Measurements from ENCODE around the gene MAP2K2.

The MAP2K2 gene

DNA sequence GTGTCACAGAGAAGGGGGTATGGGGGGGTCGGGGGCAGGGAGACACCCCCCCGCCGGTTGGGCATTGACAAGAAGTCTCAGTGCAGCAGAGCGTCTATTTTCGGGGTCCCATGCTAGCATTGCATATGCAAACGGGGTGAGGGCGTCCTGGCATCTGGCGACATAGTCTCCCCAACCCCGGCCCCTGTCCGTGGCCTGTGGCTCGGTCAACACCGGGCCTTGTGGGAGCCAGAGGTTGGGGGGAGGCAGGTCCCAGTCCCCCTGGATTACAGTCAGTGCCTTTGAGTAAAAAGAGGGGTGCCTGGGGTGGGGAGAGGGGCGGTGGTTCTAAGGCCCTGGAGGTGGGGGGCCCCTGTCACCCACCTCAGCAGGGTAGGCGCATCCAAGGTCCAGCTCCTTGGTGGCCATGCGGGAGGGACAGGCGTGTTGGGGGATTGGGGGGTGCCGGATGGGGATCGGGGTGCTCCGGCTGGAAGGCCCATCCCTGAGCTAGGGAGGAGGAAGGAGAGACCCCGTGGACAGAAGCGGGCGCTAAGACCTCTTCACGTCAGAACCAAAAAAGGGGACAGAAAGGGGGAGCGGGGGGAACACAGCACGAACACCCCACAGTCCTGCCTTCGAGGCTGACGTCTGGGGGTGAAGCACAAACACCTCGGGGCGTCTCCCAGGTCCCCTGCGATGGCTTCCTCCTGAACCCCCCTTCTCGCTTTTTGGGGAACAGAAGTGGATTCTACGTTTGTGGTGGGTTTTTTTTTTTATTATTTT lies 78.1 kb downstream of the MAP2K2 start:
- DNase-seq (ENCODE audit: low read depth in 4 of 4, low spot score in 1 of 4) = no peak

DNA sequence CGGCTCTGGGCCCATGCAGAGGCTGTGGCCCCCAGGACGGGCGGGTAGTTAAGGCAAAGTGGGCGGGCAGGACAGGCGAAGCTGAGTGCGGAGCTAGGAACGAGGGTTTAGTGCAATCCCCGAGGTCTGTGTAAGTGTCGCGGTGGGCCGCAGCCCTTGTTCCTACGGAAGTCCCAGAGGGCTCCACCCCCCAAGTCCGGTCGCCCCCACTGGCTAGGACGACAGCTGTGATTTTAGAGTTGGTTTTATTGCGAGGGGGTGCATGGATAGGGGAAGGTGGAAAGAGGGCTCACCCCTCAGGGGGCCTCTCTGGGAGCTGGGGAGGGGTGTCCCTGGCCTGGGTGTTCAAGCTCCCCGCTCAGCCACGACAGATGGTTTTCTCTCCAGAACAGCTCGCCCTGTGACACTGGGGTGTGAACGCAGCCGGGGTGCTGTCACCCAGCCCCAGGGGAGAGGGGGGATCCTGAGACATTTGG lies 78.9 kb downstream of the MAP2K2 start:
- no peak for DNase-seq (ENCODE audit: low read depth in 4 of 4, low spot score in 1 of 4)

DNA sequence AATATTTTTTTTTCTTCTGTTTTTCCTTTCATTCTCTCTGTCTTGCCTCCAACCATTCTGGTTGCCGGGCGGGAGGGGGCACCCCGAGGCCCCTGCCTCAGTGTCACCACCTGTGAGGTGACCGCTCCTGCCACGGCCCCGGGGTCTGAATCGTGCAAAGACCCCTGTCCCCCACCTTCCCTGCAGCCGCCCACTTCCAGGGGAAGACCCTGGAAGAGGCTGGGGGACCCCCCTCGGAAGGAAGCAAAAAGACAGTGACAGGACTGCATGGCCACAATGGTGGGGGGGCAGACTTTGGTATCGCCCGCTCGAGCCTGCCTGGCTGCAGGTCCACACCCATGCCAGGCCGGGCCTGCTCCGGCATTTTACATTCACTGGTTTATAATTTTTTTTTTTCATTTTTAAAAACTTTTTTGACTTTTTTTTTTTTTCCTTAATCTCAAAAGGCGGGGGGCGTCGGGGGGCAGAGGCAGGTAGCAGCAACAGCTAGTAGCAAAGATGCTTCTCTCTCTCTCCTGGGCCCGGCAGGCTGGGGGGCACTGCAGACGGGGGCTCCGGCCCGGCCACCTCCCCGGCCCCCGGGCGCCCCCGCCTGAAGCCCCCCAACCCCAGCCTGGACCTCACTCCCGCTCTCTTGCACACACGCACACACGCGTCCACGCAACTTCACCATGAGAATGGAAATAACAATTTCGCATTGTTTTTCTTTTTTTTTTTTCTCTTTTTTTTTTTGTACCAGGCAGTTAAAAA lies 79.8 kb downstream of the MAP2K2 start:
- no peak for DNase-seq (ENCODE audit: low read depth in 4 of 4, low spot score in 1 of 4)

GRCh38 chr19:4043401-4043800 lies 80.5 kb downstream of the MAP2K2 start:
- no peak for DNase-seq (ENCODE audit: low read depth in 4 of 4, low spot score in 1 of 4)

DNA sequence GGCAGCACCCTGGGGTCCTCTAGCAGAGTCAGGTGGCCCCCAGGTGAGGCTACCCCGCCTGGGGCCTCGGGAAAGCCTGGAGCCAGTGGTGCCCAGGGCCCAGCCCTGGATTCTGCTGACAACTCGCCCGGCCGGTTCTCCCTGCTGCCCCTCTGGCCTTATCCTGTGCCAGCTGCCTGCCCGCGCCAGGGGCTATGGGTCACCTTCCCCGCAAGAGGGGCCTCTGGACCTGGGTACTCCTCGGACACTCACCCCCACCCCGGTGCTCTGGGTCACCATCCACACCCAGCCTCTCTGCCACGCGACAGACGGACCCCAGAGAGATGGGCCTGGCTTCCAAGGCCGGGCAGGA lies 81.2 kb downstream of the MAP2K2 start:
- no peak for DNase-seq (ENCODE audit: low read depth in 4 of 4, low spot score in 1 of 4)

- no peak for DNase-seq (ENCODE audit: low read depth in 4 of 4, low spot score in 1 of 4)
These were observed 81.7 kb downstream of the MAP2K2 start for GRCh38 chr19:4042064-4042730.

All from stimulated activated CD4-positive, alpha-beta T cell treated with anti-CD3 and anti-CD28 coated beads, Interleukin-1b, Interleukin-23, amount 100 ng/mL, for 24 hours (primary cell).